ENCODE results near the gene LAPTM5. TPM values are rescaled to one million over a fixed set of nuclear protein-coding genes. Genes with fewer than 3 reads are reported as not detected.
A peak's percentile ranks its signal among the peaks of the same experiment; 100 is the strongest.

LAPTM5 gene
- total RNA-seq, 2 experiments from 2014 or later = 326 to 386 TPM

DNA sequence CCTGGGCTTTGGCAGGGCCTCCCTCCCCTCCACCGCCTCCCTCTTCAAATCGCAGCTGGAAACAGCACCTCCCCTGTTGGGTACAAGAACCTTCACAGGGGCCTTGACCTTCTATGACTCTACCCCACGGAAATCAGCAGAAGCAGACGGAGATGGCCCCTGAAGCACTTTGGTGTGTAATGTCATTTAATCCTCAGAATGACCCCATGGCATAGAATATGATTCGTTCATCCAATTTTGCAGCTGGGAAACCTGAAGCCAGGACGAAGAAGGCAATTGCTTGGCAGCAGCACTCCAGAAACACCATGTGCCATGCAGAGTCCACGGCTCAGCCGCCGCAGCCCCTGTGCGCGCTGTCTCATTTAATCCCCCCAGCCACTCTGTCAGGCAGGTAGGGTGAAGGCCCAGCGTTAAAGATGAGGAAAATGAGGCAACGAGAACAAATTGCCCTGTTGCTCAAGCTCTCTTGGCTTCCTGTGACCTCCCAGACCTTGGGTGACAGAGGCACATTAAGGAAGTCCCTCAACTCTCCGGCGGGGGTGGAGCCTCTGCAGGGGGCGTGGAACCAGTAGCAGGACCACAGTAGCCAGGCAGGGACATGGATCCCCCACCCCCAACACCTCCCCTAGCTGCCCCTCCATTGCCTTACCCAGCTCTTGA lies 25.8 kb upstream of the LAPTM5 start:
- no peaks in the 10 kb centered on the region for H3K9me3 Mint-ChIP-seq (ENCODE audit: low read depth)
- H3K27me3 Mint-ChIP-seq = peaks cover 9% of the 10 kb centered on the region
- no peak overlapping the region for H3K4me3 Mint-ChIP-seq
- DNase-seq (no peak), ATAC-seq (no peak)
- CTCF ChIA-PET = interaction anchor here (0.8 to 20.0 kb wide), 22 partner anchors 12 to 403 kb away, joined by 3 to 759 read pairs (median 5); partner anchors contain the start of genes LAPTM5 and MATN1
- no peaks in the 10 kb centered on the region for H3K36me3 Mint-ChIP-seq
- no peak overlapping the region for H3K27ac Mint-ChIP-seq
- peaks cover 13% of the 10 kb centered on the region for H3K4me1 Mint-ChIP-seq

DNA sequence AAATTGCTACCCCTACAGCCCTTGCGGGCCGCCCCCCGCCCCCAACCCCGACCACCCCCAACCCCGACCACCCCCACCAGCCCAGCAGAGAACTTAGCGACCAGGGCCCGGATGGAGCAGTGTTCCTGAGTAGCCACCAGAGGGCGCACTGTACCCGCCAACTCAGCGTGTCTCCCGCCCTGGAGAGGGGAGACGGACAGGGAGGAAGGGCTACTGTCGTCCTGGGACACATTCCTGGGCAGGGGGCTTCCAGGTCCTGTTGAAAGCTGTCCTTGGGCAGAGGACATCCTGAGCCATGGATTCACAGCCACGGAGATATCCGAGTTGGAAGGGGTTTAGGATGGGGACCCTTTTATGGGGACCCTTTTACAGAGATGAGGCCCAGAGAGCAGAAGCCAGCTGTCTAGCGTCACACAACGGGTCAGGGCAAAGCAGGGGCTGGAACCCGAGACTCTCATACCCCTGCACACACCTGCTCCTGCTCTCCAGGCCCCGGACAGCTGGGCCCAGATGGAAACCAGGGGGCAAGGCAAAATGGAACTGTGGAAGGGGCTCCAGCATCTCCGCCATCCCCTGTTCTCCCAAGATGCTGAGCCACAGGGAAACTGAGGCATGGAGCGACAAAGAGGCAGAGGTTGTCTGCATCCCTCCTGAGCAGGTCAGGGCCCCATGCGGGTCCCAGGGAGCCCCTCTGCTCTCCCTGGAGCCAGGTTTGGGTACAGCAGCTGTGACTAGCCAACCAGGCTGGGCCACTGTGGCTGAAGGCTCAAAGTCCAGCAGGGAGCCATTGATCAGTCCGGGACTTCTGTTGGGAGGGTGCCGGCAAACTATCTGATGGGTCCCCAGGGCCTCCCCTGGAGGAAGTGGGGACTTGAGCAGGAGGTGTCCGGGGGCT lies 25.0 kb upstream of the LAPTM5 start:
- H3K27me3 Mint-ChIP-seq = peaks cover 10% of the 10 kb centered on the region
- H3K36me3 Mint-ChIP-seq = no peaks in the 10 kb centered on the region
- DNase-seq = peak; percentile 85
- H3K4me3 Mint-ChIP-seq = no peak overlapping the region
- peak; percentile 84 for ATAC-seq
- H3K9me3 Mint-ChIP-seq (ENCODE audit: low read depth) = no peaks in the 10 kb centered on the region
- peak overlapping the region; percentile 64 for H3K27ac Mint-ChIP-seq
- H3K4me1 Mint-ChIP-seq = peaks cover 13% of the 10 kb centered on the region
- CTCF ChIA-PET = interaction anchor here (0.6 to 20.0 kb wide), 31 partner anchors 9 to 639 kb away, joined by 3 to 759 read pairs (median 4); partner anchors contain the start of genes LAPTM5 and MATN1

DNA sequence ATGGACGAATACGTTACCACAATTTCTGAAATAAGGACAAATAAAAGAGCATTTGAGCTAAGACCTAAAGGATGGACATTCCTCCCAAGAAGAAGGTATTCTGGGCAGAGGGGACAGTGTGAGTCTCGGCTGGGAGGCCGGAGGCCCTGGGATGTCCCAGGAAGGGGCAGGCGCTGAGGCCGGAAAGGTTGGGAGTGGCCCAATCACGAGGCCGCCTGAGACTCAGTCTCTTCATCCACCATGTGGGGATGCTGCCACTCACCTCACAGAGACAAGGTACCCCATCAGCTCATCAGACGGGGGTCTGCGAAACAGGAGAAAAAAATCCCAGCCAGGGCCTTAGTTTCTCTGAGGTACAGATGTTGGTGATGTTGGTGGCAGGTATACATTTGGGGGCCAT lies 24.3 kb upstream of the LAPTM5 start:
- no peaks in the 10 kb centered on the region for H3K36me3 Mint-ChIP-seq
- DNase-seq = no peak
- H3K27me3 Mint-ChIP-seq = peaks cover 7% of the 10 kb centered on the region
- no peak overlapping the region for H3K27ac Mint-ChIP-seq
- H3K9me3 Mint-ChIP-seq (ENCODE audit: low read depth) = no peaks in the 10 kb centered on the region
- ATAC-seq = no peak
- CTCF ChIA-PET = interaction anchor here (0.6 to 20.0 kb wide), 18 partner anchors 9 to 640 kb away, joined by 3 to 759 read pairs (median 5); partner anchors contain the start of genes LAPTM5 and MATN1
- H3K4me3 Mint-ChIP-seq = no peak overlapping the region
- H3K4me1 Mint-ChIP-seq = peaks cover 13% of the 10 kb centered on the region

DNA sequence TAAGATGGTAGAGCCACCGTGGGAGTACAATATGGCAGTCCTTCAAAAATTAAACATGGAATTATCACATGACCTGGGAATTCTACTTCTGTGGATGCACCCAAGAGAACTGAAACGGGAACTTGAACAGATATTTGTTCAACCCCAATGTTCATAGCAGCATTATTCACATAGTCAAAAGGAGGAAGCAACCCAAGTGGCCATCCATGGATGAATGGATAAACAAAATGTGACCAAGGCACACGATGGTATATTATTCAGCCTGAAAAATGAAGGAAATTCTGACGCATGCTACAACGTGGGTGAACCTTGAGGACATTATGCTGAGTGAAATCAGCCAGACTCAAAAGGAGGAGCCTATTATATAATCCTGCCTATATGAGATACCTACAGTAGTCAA lies 22.8 kb upstream of the LAPTM5 start:
- no peak for ATAC-seq
- no peak for DNase-seq
- no peaks in the 10 kb centered on the region for H3K9me3 Mint-ChIP-seq (ENCODE audit: low read depth)
- no peak overlapping the region for H3K27ac Mint-ChIP-seq
- H3K36me3 Mint-ChIP-seq = no peaks in the 10 kb centered on the region
- H3K4me3 Mint-ChIP-seq = no peak overlapping the region
- CTCF ChIA-PET = interaction anchor here (0.9 to 20.0 kb wide), 8 partner anchors 21 to 149 kb away, joined by 3 to 759 read pairs (median 10); partner anchors contain the start of genes LAPTM5 and MATN1
- peaks cover 7% of the 10 kb centered on the region for H3K27me3 Mint-ChIP-seq
- peaks cover 13% of the 10 kb centered on the region for H3K4me1 Mint-ChIP-seq

DNA sequence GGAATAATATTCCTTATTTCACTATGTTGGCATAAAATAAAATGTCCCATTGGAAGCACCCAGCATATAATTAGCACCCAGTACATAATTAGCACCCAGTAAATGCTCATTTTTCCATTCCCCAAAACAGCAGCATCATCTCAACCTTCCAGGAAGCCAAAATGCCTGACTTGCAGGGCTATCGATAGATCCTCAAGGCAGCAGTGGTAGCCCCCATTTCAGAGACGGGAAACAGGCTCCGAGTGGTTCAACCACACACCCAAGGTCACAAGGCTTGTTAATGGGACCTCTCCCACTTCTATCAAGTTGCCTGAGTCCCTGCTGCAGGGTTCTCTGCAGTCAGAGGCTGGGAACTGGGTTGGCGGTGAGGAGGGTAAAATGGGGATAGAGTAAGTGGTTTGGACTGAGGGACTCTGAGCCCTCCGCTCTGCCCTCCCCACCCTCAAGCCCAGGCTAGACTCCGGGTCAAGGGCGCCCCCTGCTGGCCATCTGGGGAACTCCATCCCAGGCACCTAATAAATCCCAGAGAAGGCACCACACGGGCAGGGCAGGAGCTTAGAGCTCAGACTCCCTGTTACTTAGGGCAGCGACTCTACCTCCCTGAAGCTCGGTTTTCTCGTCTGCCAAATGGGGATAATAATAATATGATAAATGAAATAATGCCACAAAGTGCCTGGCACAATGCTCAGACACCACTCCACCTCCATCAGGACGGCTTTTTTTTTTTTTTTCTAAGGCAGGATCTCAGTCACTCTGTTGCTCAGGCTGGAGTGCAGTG lies 21.9 kb upstream of the LAPTM5 start:
- CTCF ChIA-PET = interaction anchor here (0.6 to 20.0 kb wide), 24 partner anchors 8 to 399 kb away, joined by 3 to 759 read pairs (median 4); partner anchors contain the start of genes LAPTM5 and MATN1
- Mint-ChIP-seq H3K27me3 (peaks cover 7% of the 10 kb centered on the region), H3K9me3 (ENCODE audit: low read depth) (no peaks in the 10 kb centered on the region), H3K4me1 (peaks cover 13% of the 10 kb centered on the region), H3K27ac (no peak overlapping the region), H3K36me3 (no peaks in the 10 kb centered on the region), H3K4me3 (no peak overlapping the region)
- DNase-seq (peak; percentile 93), ATAC-seq (peak; percentile 77)

DNA sequence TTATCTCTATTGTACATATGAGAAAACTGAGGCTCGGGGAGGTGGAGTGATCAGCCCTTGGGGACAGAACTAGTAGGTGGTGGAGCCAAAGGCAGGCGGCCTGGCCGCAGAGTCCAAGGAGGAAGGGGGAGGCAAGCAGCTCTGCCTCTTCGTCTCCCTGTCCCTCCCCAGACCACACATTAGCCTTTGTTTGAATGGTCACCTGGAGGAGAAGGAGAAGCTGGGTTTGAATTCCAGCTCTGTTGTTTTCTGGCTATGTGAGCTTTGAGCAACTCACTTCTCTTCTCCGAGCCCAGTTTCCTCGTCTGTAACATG lies 21.4 kb upstream of the LAPTM5 start:
- Mint-ChIP-seq H3K4me3 (no peak overlapping the region), H3K4me1 (peaks cover 13% of the 10 kb centered on the region), H3K36me3 (no peaks in the 10 kb centered on the region), H3K27ac (no peak overlapping the region), H3K27me3 (peaks cover 7% of the 10 kb centered on the region), H3K9me3 (ENCODE audit: low read depth) (no peaks in the 10 kb centered on the region)
- ATAC-seq = no peak
- no peak for DNase-seq
- CTCF ChIA-PET = interaction anchor here (1.0 to 20.0 kb wide), 6 partner anchors 23 to 399 kb away, joined by 4 to 759 read pairs (median 11); partner anchors contain the start of genes LAPTM5 and MATN1

DNA sequence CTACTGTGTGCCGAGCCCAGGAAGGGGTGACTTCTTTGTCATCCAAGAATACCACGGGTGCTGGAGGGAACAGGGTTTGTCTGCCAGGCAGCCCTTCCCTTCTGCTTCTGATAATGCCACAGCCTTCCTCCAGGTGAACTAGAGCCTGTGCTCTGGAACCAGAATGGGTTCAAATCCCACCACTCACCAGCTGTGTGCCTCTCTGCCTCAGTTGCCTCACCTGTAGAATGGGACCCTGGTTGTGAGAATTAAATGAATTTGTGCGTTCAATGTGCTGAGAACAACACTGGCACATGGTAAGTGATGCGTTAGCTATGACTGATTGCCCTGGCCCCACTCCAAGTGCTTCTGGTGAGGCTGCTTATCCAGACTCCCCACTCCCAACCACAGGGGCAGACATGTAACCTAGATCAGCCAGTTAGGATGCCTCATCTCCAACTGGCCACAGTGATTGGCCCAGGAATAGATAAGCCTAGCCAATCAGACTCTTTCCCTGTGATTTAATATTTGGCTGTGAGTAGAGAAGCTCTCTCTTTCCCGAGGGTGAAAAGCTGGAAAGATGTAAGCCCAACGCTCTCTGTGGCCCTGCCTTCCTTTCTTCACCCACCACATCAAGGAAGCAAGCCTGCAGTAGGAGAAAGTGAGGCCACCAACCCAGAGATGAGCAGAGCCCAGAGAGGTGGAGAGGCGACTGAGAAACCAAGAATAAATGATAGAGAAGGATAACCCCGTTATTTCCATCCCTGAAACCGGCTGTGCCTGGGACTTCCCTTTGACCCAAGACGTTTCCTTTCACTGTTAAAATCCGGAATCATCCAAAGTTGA lies 20.8 kb upstream of the LAPTM5 start:
- ATAC-seq (no peak), DNase-seq (no peak)
- CTCF ChIA-PET = interaction anchor here (1.0 to 20.0 kb wide), 7 partner anchors 12 to 398 kb away, joined by 3 to 759 read pairs (median 10); partner anchors contain the start of genes LAPTM5 and MATN1
- H3K4me3 Mint-ChIP-seq = no peak overlapping the region
- peaks cover 7% of the 10 kb centered on the region for H3K27me3 Mint-ChIP-seq
- H3K27ac Mint-ChIP-seq = no peak overlapping the region
- peaks cover 13% of the 10 kb centered on the region for H3K4me1 Mint-ChIP-seq
- H3K36me3 Mint-ChIP-seq = no peaks in the 10 kb centered on the region
- H3K9me3 Mint-ChIP-seq (ENCODE audit: low read depth) = no peaks in the 10 kb centered on the region

DNA sequence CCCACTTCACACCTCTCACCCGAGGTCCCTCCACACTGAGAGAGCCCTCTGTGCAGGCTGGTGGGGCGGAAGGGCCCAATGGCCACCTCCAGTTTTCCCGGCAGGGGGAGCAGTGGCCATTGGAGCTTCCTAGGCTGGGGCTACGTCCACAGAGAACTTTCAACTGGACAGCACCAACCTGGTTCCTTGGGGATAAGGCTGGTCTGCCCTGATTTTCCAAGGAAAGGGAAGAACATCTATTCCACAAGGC lies 20.3 kb upstream of the LAPTM5 start:
- ATAC-seq (no peak), DNase-seq (no peak)
- Mint-ChIP-seq H3K36me3 (no peaks in the 10 kb centered on the region), H3K27ac (no peak overlapping the region), H3K27me3 (peaks cover 7% of the 10 kb centered on the region), H3K4me3 (no peak overlapping the region), H3K9me3 (ENCODE audit: low read depth) (no peaks in the 10 kb centered on the region), H3K4me1 (peaks cover 13% of the 10 kb centered on the region)
- CTCF ChIA-PET = interaction anchor here (1.3 to 20.0 kb wide), 4 partner anchors 13 to 135 kb away, joined by 3 to 759 read pairs (median 225); partner anchors contain the start of genes LAPTM5 and MATN1

DNA sequence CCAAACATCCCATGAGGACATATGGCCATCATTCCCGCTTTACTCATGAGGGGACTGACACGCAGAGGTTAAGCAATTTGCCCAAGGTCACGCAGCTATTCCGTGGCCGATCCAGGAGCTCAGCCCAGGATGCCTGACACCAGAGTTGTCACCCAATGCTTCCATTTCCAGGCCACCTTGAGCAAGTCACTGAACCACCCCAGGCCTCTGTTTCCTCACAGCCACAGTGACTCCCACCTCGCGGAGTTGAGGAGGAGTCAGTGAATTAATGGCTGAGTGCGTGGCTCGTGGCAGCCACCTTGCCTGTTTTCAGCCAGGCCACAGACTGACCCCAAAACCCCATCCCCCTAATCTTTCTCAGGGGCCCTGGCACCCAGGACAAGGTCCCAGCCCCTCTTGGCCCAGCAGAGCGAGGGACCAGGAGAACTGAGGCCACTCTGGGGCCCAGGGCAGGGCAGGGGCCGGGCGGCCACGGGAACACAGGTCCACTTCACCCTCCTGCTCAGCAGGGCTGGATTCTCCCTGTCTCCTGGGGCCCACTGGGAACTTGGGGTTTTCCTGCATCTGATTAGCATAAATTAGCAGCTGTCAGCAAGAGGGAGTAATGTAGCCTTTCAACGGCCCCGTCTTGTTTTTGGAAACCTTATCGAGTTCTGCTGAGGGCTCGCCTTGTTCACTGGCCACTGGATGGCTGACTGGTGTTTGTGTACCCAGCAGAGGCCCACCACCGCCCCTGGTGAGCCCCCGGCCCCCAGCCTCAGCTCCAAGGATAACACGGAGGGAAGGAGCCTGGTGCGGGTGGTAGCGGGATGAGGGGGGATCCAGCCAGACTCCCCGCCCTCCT lies 19.7 kb upstream of the LAPTM5 start:
- CTCF ChIA-PET = interaction anchor here (1.3 to 20.0 kb wide), 3 partner anchors 13 to 53 kb away, joined by 3 to 759 read pairs (median 438); partner anchors contain the start of genes LAPTM5 and MATN1
- Mint-ChIP-seq H3K36me3 (no peaks in the 10 kb centered on the region), H3K9me3 (ENCODE audit: low read depth) (no peaks in the 10 kb centered on the region), H3K4me3 (no peak overlapping the region), H3K4me1 (peaks cover 8% of the 10 kb centered on the region), H3K27ac (no peak overlapping the region), H3K27me3 (peaks cover 7% of the 10 kb centered on the region)
- DNase-seq (no peak), ATAC-seq (no peak)

DNA sequence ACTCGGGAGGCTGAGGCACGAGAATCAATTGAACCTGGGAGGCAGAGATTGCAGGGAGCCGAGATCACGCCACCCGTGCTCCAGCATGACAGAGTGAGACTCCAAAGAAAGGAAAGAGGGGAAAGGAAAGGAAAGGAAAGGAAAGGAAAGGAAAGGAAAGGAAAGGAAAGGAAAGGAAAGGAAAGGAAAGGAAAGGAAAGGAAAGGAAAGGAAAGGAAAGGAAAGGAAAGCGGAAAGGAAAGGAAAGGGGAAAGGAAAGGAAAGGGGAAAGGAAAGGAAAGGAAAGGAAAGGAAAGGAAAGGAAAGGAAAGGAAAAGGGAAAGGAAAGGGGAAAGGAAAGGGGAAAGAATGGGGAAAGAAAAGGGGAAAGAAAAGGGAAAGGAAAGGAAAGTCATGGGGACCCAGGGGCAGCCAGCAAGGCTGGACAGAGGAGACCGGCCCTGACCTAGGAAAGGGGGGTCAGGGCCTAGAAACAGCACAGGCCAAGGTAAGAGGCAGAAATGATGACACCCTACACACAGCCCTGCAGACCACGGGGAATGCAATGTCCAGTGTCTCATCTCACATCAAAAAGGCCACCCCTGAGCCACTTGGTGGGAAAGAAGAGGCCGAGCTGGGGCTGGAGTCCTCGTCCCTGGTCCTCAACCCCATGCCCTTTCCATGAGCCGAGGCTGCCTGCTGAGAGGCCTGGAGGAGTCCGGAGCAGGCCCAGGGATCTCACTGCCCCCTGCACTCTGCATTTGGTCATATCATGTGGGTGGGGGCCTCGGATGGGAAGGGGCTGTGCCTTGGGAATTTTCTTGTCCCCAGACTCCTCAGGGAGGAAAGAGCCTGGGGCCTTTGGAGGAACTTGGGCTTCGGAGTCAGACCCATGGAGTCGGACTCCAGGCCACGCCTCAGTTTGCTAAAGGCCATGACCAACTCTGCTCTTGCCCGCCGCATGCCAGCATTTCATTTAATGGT lies 18.8 kb upstream of the LAPTM5 start:
- Mint-ChIP-seq H3K4me3 (no peak overlapping the region), H3K4me1 (peaks cover 7% of the 10 kb centered on the region), H3K36me3 (no peaks in the 10 kb centered on the region), H3K27me3 (peaks cover 7% of the 10 kb centered on the region), H3K9me3 (ENCODE audit: low read depth) (no peaks in the 10 kb centered on the region), H3K27ac (no peak overlapping the region)
- DNase-seq = no peak
- CTCF ChIA-PET = interaction anchor here (17.6 to 20.0 kb wide), 2 partner anchors 21 to 53 kb away, joined by 438 to 759 read pairs; partner anchors contain the start of genes LAPTM5 and MATN1
- no peak for ATAC-seq

Data from activated CD8-positive, alpha-beta memory T cell treated with anti-CD3 and anti-CD28 coated beads, Interleukin-2, amount 10 ng/mL, durations not matched to agents 7 days and 5 days (primary cell).